PC-9 (cell line): ENCODE results near the gene NADK2.

Experiments
- EZH2 ChIP-seq: fragments of 200-600 bp; sonication (generic); IDR thresholded peaks from 2 replicates; pipeline ENCODE4 v1.8.0; 2017; ENCODE audit warnings: antibody characterized with exemption, low read depth
- TF ChIP-seq, protein P1 (sequence below): fragments of 200-600 bp; sonication (generic); conservative IDR thresholded peaks from 2 replicates; pipeline ENCODE4 v1.6.1; 2017; ENCODE audit warnings: mixed run types, antibody characterized with exemption, mild to moderate bottlenecking, moderate library complexity

DNA sequence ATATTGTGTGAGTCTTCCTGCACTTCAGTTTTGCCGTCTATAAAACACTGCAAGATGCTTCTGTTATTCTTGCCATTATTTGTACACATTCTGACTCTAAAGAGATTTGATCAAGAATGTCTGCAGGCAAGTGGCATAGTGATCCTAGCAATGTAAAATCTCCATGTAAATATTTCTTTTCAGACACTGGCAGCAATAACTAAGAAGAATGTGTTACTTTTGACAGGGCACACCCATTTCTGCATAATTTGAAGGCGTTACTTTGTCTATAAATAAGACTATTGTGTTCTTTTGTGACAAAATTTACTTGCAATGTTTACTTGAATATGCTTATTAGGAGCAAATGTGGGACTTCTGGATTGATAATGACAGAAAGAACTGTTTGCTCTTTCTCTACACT lies 39.9 kb upstream of the NADK2 start:
- TF ChIP-seq, protein P1, sequence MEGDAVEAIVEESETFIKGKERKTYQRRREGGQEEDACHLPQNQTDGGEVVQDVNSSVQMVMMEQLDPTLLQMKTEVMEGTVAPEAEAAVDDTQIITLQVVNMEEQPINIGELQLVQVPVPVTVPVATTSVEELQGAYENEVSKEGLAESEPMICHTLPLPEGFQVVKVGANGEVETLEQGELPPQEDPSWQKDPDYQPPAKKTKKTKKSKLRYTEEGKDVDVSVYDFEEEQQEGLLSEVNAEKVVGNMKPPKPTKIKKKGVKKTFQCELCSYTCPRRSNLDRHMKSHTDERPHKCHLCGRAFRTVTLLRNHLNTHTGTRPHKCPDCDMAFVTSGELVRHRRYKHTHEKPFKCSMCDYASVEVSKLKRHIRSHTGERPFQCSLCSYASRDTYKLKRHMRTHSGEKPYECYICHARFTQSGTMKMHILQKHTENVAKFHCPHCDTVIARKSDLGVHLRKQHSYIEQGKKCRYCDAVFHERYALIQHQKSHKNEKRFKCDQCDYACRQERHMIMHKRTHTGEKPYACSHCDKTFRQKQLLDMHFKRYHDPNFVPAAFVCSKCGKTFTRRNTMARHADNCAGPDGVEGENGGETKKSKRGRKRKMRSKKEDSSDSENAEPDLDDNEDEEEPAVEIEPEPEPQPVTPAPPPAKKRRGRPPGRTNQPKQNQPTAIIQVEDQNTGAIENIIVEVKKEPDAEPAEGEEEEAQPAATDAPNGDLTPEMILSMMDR = no peak
- TF ChIP-seq EZH2 = no peak
